ENCODE results near the gene CACNG4.
"Not testable (repeated sequence)": the region's sequence is repeated elsewhere in the genome, so short reads cannot be mapped to it uniquely, and the experiment has no call there.

CACNG4 gene

DNA sequence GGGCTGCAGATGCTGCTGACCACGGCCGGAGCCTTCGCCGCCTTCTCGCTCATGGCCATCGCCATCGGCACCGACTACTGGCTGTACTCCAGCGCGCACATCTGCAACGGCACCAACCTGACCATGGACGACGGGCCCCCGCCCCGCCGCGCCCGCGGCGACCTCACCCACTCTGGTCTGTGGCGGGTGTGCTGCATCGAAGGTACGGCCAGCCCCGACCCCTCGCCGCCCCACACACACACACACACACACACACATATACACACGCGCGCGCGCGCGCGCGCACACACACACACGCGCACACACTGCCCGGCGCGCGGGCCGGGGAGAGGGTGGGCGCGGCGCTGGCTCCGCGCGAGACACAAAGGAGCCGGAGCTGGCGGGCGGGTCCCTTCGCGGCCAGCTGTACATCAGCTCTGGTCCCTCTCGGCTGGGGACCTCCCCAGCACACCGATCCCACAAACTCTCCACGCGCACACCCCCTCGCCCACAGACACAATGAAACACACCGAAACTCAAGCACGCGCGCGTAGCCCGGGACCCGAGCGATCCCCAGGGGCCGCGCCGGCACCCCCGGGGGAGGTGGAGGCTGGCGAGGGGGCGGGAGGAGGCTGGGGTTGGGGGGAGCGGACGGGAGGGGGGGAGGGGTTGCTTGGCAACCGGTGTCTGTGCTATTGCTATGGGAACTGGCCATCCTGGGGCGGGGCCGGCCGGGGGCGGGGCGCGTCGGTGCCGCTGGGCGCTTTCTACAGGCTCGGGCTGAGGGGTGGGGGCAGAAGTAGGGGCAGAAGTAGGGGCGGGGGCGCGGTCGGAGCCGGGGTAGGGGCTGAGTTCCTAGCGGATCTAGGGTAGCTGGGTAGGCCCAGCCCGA is 658 bp downstream of the CACNG4 start:
- Histone ChIP-seq H3K4me1 (ENCODE audit: insufficient read depth, low read length) (peaks cover 12% of the 10 kb centered on the region; the same call in 1 of the 2 replicates), H3K9me3 (ENCODE audit: control insufficient read depth, insufficient read depth, low read length) (no peaks in the 10 kb centered on the region)

DNA sequence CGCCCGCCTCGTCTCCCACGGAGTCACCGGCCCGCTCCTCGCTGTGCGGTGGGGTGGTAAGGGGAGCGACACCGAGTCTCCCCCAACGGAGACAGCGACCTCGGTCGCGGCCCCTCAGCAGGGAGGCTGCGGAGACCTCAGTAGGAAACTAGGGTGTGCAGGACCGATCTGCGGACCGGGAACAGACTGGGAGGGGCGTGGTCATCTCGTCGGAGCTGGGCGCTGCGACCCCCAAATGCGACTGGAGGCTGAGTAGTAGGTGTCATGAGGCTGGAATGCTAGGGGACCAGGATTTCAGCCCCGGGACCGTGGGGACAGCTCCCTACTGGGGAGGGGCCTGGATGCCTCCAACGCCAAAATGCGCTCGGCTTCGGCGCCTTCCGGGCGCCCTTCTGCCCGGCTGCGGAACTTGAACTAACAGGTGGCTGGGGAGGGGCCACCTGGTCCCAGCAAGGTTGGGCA is 1.3 kb downstream of the CACNG4 start:
- Histone ChIP-seq H3K9me3 (ENCODE audit: control insufficient read depth, insufficient read depth, low read length) (no peaks in the 10 kb centered on the region), H3K36me3 (ENCODE audit: insufficient read depth, low read length) (no peaks in the 10 kb centered on the region), H3K9ac (ENCODE audit: low read depth, low read length) (peak overlapping the region; percentile 70; the same call in 1 of the 2 replicates), H3K4me1 (ENCODE audit: insufficient read depth, low read length) (peaks cover 12% of the 10 kb centered on the region; the same call in 1 of the 2 replicates)

More for the DNA sequence above, 658 bp downstream of the CACNG4 start:
- no peaks in the 10 kb centered on the region for H3K36me3 ChIP-seq (ENCODE audit: insufficient read depth, low read length)
- peak overlapping the region; percentile 73; the same call in 1 of the 2 replicates for H3K9ac ChIP-seq (ENCODE audit: low read depth, low read length)

DNA sequence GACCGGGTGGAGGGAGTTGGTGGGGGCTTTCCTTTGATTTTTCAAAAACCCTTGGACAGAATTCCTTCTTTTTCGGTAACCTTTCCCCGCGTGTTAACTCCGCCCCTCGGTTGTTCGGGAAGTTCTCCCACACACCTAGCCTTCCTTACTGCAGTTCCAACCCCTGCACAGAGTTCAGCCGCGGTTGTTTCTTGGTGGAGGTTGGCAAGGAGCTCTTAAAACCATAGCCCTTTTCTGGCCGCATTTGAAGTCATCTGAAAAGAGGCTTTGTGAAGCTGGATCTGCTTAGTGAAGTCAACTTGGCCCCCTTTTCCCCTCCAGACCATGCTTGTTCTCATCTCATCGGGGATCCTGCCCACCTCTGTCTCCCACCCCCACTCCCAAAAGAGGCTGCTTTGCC is 1.8 kb downstream of the CACNG4 start:
- no peaks in the 10 kb centered on the region for H3K36me3 ChIP-seq (ENCODE audit: insufficient read depth, low read length)
- no peaks in the 10 kb centered on the region for H3K9me3 ChIP-seq (ENCODE audit: control insufficient read depth, insufficient read depth, low read length)
- peak overlapping the region; percentile 70; the same call in 1 of the 2 replicates for H3K9ac ChIP-seq (ENCODE audit: low read depth, low read length)
- peaks cover 12% of the 10 kb centered on the region; the same call in 1 of the 2 replicates for H3K4me1 ChIP-seq (ENCODE audit: insufficient read depth, low read length)

- no peak overlapping the region for H3K9ac ChIP-seq (ENCODE audit: low read depth, low read length)
- no peaks in the 10 kb centered on the region for H3K9me3 ChIP-seq (ENCODE audit: control insufficient read depth, insufficient read depth, low read length)
- H3K4me1 ChIP-seq (ENCODE audit: insufficient read depth, low read length) = peaks cover 12% of the 10 kb centered on the region; the same call in 1 of the 2 replicates
- no peaks in the 10 kb centered on the region for H3K36me3 ChIP-seq (ENCODE audit: insufficient read depth, low read length)
Observed at GRCh38 chr17:66966704-66967418, 2.4 kb downstream of the CACNG4 start.

DNA sequence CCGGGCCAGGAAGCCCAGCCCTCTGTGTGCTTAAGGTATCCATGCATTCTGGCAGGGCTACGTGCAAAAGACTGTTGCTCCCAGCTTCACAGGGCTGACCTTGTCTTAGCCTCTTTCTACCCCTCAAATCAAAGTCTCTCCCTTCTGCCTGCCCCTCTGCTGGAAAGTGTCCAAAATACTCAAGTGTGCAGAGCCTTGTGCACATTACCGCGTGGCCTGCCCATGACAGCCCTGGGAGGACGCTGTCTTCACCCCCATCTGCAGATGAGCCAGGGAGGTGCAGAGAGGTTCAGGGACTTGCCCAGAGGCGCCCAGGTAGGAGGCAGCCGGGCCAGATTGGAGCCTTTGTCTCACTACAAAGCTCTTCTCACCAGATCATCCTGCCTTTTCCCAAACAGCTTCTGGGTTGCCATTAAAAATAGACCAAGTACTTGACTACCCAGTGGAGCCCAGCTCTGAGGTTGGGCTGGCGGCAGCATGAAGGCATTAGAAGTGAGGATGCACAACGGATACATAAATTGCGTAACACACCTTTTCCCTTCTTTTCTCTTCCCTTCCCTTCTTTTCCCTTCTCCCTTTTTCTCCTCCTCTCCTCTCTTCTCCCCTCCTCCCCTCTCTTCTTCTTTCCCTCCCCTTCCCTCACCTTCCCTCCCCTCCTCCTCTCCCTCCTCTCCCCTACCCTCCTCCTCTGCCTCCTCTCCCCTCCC is 3.5 kb downstream of the CACNG4 start:
- H3K4me1 ChIP-seq (ENCODE audit: insufficient read depth, low read length) = peaks cover 11% of the 10 kb centered on the region; the same call in 1 of the 2 replicates
- H3K36me3 ChIP-seq (ENCODE audit: insufficient read depth, low read length) = no peaks in the 10 kb centered on the region
- no peak overlapping the region for H3K9ac ChIP-seq (ENCODE audit: low read depth, low read length)
- no peaks in the 10 kb centered on the region for H3K9me3 ChIP-seq (ENCODE audit: control insufficient read depth, insufficient read depth, low read length)

- no peaks in the 10 kb centered on the region for H3K9me3 ChIP-seq (ENCODE audit: control insufficient read depth, insufficient read depth, low read length)
- peaks cover 7% of the 10 kb centered on the region; the same call in 1 of the 2 replicates for H3K4me1 ChIP-seq (ENCODE audit: insufficient read depth, low read length)
- H3K9ac ChIP-seq (ENCODE audit: low read depth, low read length) = no peak overlapping the region
- H3K36me3 ChIP-seq (ENCODE audit: insufficient read depth, low read length) = no peaks in the 10 kb centered on the region
Observed at GRCh38 chr17:66968916-66969315, 4.4 kb downstream of the CACNG4 start.

- Histone ChIP-seq H3K4me1 (ENCODE audit: insufficient read depth, low read length) (peaks cover 7% of the 10 kb centered on the region; the same call in 1 of the 2 replicates), H3K36me3 (ENCODE audit: insufficient read depth, low read length) (no peaks in the 10 kb centered on the region), H3K9ac (ENCODE audit: low read depth, low read length) (no peak overlapping the region), H3K9me3 (ENCODE audit: control insufficient read depth, insufficient read depth, low read length) (no peaks in the 10 kb centered on the region)
Observed at GRCh38 chr17:66970140-66970539, 5.6 kb downstream of the CACNG4 start.

GRCh38 chr17:66970797-66971196 is 6.3 kb downstream of the CACNG4 start:
- H3K9ac ChIP-seq (ENCODE audit: low read depth, low read length) = no peak overlapping the region
- peaks cover 7% of the 10 kb centered on the region; the same call in 1 of the 2 replicates for H3K4me1 ChIP-seq (ENCODE audit: insufficient read depth, low read length)
- no peaks in the 10 kb centered on the region for H3K9me3 ChIP-seq (ENCODE audit: control insufficient read depth, insufficient read depth, low read length)
- H3K36me3 ChIP-seq (ENCODE audit: insufficient read depth, low read length) = no peaks in the 10 kb centered on the region

GRCh38 chr17:66971264-66971663 is 6.8 kb downstream of the CACNG4 start:
- Histone ChIP-seq H3K9me3 (ENCODE audit: control insufficient read depth, insufficient read depth, low read length) (no peaks in the 10 kb centered on the region), H3K4me1 (ENCODE audit: insufficient read depth, low read length) (peaks cover 7% of the 10 kb centered on the region; the same call in 1 of the 2 replicates), H3K9ac (ENCODE audit: low read depth, low read length) (no peak overlapping the region), H3K36me3 (ENCODE audit: insufficient read depth, low read length) (no peaks in the 10 kb centered on the region)

DNA sequence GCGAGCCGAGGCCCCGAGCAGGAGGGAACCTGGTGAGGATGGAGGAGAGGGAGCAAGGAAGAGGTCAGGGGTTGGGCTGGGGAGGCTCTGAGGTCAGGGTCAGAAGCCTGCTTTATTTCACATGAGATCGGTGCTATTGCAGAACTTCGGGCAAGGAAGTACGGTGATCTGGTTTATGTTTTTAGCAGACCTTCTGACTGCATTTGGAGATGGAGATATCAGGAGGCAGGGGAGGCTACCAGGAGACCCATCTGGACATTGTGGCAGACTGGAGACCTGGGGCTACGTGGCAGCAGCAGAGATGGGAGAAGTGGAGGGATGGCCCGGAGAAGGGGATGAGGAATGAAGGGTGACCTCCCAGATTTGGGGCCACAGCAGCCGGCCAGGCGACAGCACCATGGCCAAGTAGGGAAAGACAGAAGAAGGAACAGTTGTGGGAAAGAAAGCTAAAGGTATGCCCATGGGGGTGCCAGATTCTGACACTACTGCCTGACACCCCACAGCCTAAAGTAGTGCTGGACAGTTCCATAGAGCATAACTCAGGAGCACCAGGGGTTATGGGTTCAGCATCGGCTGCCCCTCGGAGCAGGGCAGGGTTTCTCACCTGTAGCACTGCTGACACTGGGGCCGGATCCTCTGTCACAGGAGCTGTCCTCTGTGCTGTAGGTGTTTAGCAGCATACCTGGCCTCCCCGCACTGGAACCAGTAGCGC is 7.4 kb downstream of the CACNG4 start:
- peaks cover 9% of the 10 kb centered on the region for H3K4me1 ChIP-seq (ENCODE audit: insufficient read depth, low read length)
- H3K36me3 ChIP-seq (ENCODE audit: insufficient read depth, low read length) = no peaks in the 10 kb centered on the region
- H3K9ac ChIP-seq (ENCODE audit: low read depth, low read length) = no peak overlapping the region

DNA sequence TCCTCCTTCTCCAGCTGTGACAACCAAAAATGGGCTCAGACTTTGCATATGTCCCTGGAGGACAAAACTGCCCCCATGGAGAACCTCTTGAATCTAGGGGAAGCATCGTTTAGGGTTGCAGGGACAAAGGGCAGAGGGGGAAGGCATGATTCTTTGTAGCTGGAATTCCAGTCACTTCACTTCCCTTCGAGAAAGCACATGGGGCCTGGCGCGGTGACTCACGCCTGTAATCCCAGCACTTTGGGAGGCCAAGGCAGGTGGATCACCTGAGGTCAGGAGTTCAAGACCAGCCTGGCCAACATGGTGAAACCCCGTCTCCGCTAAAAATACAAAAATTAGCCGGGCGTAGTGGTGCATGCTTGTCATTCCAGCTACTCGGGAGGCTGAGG is 7.9 kb downstream of the CACNG4 start:
- H3K9ac ChIP-seq (ENCODE audit: low read depth, low read length); H3K4me1 ChIP-seq (ENCODE audit: insufficient read depth, low read length); H3K36me3 ChIP-seq (ENCODE audit: insufficient read depth, low read length); H3K9me3 ChIP-seq (ENCODE audit: control insufficient read depth, insufficient read depth, low read length): not testable (repeated sequence)

More for the DNA sequence above, 7.4 kb downstream of the CACNG4 start:
- no peaks in the 10 kb centered on the region for H3K9me3 ChIP-seq (ENCODE audit: control insufficient read depth, insufficient read depth, low read length)

DNA sequence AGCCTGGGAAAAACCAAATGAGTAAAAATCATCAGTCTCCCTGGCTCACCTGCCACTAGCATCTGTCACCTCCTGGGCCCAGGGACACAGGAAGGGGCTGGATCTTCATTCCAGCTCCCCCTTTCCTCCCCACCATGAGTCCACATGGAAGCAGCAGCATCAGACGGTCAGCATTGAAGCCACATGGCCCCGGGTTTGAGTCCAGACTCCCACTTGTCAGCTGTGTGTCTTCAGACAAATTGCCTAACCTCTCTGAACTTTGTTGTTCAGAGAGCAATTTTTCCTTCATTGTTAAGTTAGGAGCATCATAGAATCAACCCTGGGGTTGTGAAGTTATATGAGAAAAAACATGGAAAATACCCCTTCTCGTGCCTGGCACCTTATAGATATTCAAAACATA is 10.7 kb downstream of the CACNG4 start:
- H3K36me3 ChIP-seq (ENCODE audit: insufficient read depth, low read length) = no peaks in the 10 kb centered on the region
- peaks cover 3% of the 10 kb centered on the region; the same call in 1 of the 2 replicates for H3K4me1 ChIP-seq (ENCODE audit: insufficient read depth, low read length)
- no peak overlapping the region for H3K9ac ChIP-seq (ENCODE audit: low read depth, low read length)
- no peaks in the 10 kb centered on the region for H3K9me3 ChIP-seq (ENCODE audit: control insufficient read depth, insufficient read depth, low read length)

- H3K4me1 ChIP-seq (ENCODE audit: insufficient read depth, low read length) = peaks cover 3% of the 10 kb centered on the region; the same call in 1 of the 2 replicates
- H3K9ac ChIP-seq (ENCODE audit: low read depth, low read length) = no peak overlapping the region
- no peaks in the 10 kb centered on the region for H3K36me3 ChIP-seq (ENCODE audit: insufficient read depth, low read length)
- H3K9me3 ChIP-seq (ENCODE audit: control insufficient read depth, insufficient read depth, low read length) = no peaks in the 10 kb centered on the region
Observed at GRCh38 chr17:66975614-66976378, 11.3 kb downstream of the CACNG4 start.

All from ES-I3 (cell line).